GM19240 (cell line): Measurements from ENCODE around the gene CPSF3.

Experiments
- DNase-seq: peaks from one replicate; pipeline ENCODE4 v3.0.0; 2011; ENCODE audit warnings: low spot score; ENCODE audit not compliant: insufficient read length

The CPSF3 gene

DNA sequence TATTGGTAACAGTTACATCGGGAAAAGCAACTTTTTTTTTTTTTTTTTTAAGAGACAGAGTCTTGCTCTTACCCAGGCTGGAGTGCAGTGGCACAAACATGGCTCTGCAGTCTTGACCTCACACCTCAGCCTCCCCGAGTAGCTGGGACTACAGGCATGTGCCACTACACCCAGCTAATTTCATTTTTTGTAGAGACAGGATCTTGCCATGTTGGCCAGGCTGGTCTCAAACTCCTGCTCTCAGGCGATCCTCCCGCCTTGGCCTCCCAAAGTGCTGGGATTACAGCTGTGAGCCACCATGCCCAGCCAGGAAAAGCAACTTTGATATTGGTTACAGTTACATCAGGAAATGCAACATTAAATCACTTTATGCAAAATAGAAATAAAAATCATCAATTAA is 4.7 kb upstream of the CPSF3 start:
- no peak for DNase-seq

DNA sequence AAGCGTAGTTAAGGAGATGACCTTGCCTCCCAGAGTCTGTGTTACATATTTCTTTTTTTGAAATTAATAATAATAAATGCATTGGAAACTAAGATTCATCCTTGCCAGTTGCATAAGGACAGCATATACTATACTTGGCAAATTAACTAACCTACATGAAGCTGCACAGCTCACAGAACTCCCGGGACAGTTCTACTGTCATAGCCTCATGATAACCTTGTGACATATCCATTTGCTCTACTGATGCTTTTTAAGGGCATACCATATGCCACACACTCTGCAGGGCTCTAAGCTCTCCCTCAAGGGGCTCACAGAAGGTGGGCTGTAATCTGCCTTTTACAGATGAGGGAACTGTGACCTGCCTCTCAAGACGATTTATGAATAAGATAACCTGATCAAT is 3.9 kb upstream of the CPSF3 start:
- DNase-seq: no peak

DNA sequence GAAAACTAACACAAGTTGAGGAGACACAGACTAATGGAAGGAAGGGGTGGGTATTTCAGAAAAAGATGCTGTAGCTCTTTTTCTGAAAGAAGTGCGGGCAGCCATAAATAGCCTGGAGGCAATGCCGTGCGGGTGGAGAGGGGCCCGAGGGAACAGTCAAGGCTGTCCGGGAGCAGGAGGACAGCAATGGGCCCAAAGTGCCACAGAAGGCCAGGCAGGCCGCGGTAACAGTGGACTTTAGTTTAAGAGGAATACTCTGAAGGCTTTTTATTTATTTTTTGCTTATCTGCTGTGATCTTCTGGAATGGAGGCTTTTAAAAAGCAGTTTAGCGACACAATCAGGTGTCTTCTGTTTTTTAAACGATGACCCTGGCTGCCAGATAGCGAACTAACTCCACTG is 3.0 kb upstream of the CPSF3 start:
- no peak for DNase-seq

DNA sequence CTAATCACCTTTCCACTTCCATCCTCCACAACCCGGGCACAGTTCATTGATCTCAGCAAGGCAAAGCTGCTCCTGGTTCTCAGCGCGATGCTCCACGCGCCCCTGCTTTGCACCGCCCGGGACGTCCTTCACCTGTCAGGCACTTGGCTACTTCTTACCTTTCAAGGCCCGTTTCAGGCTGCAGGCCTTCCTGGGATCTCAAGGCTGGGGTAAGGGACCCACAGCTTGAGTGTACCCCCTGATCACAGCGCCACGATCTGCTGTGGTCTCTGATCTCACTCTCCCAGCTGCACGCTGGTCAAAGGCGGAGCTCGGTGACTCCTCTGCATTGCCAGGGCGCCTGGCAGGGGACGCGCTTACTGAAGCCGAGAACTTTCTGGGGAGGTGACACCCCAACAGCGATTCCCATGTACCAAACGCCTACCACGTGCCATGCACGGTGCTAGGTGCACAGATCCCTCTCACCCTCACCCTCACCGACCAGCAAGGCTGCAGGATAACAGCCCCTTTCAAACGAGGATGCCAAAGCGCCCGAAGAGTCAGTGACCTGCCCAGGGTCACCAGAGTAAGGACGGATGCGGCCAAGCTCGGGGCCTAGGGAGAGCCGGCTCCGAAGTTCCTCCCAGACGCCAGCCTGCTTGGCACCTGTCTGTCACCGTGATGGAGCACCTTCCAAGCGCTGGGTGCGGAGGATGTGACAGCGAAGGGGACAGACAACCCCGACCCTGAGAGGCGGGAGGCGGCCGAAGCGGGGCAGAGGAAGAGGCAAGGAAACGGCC is 944 bp upstream of the CPSF3 start:
- peak; percentile 23 for DNase-seq

DNA sequence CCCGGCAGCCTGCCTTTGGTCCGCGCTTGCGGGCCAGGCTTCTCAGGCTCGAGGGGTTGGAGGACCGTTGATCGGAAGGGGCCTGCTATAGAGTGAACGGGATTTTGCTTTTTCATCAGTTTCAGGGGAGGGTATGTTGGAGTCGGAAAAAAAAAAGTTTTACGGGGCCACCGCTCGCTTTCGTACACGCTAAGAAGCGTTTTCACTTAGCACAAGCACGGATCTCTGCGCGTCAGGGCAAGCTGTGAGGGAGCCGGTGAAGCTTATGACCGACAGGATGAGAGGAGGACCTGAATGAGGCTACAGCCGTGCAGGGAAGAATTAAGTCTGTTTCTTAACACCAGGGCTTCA is 443 bp downstream of the CPSF3 start:
- no peak for DNase-seq

DNA sequence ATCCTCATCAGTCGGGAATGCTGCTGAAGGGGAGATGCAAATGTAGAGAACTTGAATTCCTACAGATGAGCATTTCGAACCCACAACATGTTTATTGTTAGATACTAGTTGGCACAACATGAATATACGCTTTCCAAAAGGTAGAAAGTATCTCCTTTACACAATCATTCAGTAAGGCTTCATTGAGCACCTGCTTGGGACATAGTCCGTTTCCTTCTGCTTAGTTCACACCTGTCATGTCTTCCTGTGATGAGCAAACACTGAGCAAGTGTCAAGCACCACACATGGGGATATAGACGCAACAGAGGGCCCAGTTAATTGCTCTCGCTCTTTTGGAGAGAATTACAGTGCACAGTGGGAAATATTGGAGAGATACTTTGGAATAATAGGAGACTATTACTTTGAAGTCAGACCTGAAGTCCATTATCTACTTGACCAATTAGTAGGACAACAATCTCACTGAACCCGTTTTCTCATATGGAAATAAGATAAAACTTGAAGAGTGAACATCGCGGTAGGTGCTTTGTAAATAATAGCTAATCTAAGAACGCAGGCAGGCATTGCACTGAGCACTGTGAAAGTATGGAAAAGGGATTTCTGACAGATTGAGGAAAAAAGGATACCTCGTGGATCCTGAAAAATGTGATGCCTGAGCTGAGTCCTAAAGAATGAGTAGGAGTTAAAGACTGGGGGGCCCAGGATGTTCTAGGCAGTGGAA is 1.2 kb downstream of the CPSF3 start:
- no peak for DNase-seq

DNA sequence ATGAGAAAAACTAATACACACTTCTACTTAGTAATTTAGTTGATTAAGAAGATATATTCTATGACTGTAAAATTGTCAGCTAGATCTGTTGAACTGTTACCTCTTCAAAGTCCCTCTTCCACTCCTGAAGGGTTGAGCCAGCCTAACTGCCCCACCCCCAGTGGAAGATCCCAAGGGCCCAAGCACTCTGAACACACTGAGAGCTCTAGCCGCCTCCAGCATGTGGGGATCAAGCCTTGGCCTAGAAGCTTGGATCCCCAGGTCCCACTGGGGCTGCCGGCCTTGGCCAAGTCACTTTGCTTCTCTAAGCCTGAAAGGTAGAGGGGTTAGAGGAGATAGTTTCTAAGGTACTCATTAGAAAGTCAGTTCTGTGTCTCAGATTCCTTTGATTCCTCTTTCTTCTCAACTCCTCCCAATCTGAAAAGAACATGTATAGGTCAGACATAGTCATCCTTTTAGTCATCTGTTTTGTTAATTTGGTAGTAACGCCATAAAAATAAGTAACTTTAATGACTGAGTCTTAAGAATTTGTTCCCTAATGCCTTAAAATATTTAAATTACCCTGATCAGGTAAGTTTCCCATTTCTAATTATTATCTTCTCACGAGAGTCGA is 5.6 kb downstream of the CPSF3 start:
- no peak for DNase-seq

DNA sequence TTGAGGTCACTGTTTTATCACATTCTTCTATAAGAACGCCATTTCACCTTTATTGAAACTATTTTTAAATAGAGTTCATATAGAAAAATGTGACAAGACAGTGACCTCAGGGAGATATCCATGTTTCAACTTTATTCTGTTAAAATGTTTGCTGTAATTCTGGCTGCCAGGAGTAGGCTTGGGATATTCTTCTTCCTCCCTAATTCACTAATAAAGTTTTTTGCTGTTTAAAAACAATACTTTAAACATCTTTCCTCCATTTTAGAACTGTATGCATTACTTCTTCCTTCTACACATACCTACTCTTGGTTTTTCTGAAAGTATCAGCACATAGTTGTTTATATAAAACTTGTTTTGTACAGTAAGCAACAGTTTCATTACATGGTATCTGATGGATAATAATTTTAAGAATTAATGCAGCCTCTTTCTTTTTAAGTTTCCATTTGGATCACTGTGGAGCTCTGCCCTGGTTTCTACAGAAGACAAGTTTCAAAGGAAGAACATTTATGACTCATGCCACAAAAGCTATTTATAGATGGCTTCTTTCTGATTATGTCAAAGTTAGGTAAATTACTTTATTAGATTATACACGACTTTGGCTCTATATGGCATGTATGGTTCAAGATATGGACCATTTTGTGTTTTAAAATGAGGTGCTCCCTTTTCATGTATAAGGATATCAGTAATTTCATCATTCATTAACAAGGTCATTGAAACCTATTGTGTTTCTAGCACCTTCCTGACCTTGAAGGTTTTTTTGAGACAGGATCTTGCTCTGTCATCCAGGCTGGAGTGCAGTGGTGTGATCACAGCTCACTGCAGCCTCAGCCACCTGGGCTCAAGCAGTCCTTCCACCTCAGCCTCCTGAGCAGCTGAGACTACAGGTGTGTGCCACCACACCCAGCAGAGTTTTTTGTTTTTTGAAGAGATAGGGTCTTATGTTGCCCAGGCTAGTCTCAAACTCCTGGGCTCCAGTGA is 7.2 kb downstream of the CPSF3 start:
- DNase-seq: no peak

DNA sequence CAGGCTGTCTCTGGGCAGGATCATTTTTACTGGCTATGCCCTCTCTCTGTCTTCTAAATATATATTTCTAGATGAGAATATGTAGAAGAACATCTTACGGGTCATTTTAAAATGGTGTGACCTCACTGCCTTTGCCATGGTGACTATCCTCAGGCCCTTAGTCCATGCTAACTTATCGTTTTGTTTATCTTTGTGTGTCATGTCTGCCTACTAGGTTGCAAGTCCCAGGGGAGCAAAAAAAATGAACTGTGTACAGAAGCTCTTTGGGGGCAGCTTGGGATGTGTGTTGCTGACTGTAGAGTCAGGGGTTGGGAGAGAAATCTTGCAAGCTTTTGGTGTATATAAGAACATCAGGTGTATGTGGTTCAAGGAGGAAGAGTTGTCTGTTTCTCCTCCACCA is 11.0 kb downstream of the CPSF3 start:
- no peak for DNase-seq

DNA sequence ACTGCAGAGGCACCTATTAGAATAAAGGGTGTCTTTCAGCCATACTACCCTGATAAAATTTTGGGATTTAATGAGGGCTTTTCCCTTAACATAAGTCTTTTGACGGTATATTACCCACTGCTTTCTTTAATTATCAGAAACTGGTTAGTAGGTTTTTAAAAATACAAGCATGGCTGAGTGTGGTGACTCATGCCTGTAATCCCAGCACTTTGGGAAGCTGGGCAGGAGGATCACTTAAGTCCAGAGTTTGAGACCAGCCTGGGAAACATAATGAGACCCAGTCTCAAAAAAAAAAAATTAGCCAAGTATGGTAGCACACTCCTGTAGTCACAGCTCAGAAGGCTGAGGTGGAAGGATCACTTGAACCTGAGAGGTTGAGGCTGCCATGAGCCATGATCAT is 16.1 kb downstream of the CPSF3 start:
- DNase-seq: no peak

DNA sequence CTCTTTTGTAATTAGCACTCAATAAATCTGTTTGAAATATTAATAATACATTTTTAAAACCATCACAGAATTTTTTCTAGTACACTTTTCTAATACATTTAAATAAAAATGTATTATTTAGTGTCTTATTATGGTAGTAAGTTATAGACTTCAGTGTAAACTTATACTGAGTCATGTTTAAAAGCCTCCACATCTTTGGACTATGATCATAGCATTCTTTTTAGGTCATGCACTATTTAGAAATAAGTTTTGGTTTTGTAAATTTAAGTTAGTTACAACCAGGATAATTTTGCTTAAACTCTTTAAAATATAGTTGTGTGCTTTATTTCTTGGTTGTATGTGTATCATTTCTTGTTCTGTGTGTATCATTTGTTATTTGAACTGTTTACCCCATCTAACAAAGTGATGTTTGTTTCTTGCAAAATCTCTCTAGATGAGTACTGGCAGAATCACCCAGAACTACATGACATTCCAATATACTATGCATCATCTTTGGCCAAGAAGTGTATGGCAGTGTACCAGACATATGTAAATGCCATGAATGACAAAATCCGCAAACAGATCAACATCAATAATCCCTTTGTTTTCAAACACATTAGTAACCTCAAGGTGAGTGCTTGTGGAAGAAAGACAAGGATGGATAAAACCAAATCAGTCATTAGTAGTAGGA is 16.7 kb downstream of the CPSF3 start:
- no peak for DNase-seq

DNA sequence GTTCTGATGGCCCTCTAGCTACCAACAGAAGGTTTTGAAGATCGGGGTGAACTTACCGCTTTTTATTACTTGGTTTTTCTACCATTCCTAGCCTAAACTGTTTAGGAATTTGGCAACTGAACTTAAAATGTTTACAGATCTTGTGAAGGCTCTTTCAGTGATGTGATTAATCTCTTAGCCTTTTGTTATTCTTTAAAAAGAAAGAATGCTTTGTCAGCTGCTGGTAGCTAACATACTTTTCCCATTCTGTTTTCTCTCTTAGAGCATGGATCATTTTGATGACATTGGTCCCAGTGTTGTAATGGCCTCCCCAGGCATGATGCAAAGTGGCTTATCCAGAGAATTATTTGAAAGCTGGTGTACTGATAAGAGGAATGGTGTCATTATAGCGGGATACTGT is 18.1 kb downstream of the CPSF3 start:
- DNase-seq: no peak

DNA sequence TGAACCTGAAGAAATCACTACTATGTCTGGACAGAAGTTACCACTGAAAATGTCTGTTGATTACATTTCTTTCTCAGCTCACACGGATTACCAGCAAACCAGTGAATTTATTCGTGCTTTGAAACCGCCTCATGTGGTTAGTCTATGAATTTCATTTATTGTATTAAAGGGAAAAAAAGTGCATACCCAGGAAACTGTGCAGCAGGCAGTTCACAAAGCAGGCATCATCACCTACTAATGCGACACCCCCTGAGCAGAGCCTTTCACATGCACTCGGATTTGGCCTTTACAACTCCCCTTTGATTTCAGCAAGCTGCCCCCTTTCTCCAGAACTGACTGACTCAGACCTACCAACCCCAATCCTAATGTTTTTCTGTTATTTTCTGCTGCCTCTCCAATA is 20.1 kb downstream of the CPSF3 start:
- DNase-seq: no peak

DNA sequence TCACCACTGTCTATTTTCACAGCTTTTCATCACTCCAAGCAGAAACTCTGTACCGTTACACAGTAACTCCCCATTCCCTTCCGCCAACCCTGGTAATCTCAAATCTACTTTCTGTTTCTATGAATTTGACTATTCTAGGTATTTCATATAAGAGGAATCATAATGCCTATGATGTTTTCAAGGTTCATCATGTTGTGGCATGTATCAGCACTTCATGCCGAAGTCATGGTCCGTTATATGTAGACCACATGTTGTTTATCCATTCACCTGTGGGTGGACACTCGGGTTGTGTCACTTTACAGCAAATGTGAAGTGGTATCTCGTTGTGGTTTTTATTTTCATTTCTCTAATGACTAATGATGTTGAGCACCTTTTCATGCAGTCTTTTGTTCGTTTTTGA is 21.6 kb downstream of the CPSF3 start:
- no peak for DNase-seq

DNA sequence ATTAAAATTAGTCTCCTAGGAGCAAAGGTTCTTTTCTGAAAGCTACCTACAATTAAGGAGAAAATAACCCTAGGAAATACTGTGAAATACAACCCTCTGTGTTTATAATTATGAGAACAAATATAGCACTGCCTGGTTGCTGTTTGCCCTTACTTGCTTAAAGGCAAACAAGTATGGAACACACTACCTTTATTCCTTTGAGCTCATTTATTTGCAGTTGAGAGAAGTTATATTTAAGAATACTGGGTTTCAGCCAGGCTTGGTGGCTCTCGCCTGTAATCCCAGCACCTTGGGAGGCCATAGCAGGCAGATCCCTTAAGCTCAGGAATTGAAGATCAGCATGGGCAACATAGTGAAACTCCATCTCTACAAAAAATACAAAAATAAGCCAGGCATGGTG is 27.8 kb downstream of the CPSF3 start:
- DNase-seq: no peak

DNA sequence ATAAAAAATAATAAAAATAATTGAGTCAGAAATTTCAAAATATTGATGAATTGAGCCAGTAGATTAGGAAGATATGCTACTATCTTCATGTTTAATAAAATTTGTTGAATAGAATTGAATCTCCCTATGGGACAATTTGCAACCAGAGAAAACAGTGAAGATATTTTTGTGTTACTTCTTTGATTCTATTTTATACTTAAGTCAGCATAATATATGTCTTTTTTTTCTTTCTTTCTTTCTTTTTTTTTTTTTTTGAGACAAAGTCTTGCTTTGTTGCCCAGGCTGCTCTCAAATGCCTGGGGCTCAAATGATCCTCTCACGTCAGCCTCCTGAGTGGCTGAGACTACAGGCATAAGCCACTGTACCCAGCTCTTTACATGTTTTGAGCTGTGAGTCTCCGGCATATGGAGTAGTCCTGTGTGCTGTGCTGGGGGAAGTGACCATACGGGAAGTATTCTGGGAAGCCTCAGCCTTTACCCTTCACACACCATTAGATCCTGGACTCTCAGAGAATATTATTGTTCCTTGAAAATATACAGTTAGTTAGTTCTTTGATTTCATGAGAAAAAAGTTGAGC is 37.1 kb downstream of the CPSF3 start:
- no peak for DNase-seq

DNA sequence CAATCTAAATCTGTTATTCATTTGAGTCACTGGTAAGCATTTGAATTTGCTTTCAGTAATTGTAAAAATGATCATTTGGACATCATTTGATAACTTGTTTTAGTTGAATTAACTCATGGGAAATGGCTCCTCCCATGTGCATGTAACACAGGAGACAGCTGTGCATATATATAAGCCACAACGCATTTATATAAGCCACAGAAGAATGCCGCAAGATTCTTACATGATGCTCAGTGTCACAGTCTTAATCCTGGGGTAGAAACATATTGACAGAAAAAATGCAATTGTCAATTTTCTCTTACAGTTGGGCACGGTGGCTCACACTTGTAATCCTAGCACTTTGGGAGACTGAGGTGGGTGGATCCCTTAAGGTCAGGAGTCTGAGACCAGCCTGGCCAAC is 37.6 kb downstream of the CPSF3 start:
- DNase-seq: no peak

DNA sequence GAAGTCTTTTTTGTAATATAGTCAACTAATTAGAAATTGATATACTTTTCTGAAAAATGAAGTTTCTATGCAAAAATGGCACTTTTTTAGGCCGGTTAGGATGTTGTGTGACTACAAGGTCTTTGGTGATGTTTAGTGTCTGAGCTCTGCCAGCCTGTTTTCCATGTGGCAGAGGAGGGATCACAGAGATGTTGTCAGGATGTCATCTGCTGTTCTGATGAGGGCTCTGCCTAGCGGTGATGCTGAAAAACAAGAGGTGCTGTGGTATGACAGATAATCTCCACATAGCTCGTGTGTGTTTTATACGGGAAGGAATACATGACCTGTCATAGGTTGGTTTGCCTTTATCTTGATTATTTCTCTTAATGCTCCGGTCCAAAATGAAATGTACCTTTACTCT is 38.9 kb downstream of the CPSF3 start:
- DNase-seq: no peak

DNA sequence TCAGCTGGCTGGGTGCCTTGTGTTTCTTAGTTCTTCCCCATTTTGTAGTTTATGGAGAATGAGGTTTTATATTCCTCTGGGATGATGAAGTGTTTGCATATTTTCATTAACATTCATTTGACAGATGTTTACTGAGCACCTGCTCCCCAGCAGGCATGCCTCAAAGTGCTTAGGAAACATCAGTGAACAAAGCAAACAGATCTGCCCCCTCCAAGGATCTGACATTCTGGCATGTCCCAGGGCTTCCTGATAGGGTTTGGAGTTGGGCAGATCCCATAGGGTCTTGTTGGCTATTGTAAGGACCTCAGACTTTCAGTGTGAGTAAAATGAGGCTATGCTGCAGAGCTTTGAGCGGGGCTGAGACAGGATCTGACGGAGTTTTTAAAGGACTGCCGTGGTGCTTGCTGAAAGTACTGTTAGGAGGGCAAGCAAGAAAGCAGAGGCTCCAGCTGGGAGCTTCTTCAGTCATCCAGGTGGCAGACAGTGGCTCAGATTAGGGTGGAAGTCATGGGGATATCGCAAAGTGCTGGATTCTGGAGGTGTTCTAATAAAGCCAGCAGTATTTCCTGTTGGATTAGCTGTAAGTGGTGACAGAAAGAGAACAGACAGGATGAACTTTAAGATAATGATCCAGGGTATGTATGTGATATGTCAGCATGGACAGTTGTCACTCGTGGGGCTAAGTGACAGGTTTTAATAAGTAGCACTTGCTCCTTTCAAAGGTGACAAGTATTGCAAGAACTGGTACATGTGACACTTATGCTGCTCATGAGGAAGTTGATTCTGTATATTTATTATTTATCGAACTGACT is 39.6 kb downstream of the CPSF3 start:
- DNase-seq: no peak

DNA sequence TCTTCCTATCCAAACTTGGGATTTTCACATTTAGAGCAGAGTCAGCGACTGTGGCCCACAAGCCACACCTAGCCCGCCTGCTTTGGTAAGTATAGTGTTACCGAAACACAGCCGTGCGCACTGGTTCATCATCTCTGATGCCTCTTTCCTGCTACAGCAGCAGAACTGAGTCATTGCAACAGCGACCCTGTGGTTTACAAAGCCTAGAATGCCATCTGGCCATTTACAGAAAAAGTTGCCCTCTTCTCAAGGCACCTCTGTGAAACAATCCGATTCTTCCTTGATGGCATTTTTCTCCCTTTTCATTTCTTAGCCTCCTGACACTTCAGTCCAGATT is 40.2 kb downstream of the CPSF3 start:
- DNase-seq: no peak
